Measurements from ENCODE around the gene KLK11.

Gene KLK11, protein sequence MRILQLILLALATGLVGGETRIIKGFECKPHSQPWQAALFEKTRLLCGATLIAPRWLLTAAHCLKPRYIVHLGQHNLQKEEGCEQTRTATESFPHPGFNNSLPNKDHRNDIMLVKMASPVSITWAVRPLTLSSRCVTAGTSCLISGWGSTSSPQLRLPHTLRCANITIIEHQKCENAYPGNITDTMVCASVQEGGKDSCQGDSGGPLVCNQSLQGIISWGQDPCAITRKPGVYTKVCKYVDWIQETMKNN

GRCh38 chr19:51026554-51026831 lies at the start of gene KLK11:
KLK11 (minus strand) TSS chr19:51026616; CDS start chr19:51025631, 985 bp downstream.
- no peak for DNase-seq

- DNase-seq: no peak
Observed at GRCh38 chr19:51075998-51076397, 49.6 kb upstream of the KLK11 start.

- no peak for DNase-seq
Observed at GRCh38 chr19:51071095-51071405, 44.6 kb upstream of the KLK11 start.

DNA sequence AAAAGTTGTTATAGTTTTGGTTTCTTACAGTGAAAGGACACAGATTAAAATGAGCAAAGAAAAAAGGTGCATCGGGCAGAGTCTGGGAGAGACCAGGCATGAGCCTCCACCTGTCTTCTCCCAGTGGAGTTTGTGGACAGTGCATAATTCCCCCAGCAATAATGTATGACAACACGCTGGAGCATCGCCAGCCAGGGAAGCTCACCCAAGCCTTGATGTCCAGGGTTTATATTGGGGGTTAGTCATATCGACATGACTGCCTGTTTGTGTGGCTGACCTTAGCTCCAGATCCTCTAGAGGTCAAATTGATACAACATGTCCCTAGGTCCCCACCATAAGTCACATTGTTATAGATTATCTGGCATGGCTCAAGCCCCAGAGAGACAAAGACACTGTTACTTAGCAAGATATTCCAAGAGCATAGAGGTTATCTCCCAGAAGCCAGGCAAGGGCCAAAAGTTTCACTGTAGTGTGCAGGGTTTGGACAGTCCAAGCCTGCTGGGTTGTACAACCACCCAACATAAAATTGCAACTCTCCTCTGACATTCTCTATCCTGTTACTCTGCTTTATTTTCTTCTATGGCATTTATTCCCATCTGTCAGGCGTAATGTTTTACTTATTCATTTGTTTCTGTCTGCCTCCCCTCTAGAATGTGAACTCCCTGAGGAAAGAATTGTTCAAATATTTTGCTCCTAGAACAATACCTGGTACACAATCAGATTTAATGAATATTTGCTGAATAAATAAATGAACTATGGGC lies 44.1 kb upstream of the KLK11 start:
- DNase-seq: no peak

GRCh38 chr19:51066393-51067186 lies 40.2 kb upstream of the KLK11 start:
- no peak for DNase-seq

DNA sequence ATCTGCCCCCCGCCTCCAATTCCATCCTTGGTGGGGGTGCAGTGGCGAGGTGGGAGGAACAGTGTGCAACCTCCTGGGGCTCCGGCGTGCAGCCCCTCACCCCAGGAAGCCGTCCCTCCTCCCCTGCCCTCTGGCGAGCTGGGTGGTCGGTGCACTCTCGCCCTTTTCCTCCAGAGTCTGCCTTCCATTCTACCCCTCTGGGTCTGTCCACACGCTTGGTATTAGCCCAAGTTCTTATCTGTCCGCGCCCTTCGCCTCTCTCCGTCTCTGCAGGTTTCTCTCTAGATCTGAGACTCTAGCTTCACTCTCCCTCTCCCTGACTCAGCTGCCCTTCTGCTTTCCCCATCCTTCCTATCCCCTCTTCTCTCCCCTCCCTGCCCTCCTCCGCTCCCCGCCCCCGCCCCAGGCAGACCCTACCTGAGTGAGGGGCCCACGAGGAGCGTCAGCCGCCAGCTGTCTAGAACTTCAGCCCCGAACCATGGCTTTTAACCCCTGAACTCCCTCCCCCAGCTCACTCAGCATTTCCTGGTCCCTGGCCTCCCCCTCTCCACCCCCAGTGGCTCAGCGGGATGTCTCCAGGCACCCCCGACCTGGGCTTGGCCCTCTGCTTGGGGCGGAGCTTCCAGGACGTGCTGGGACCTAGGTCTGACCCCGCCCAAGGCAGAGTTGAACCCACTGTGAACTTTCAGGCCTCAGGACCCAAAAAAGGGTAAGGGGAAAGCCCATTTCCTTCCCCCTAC lies 39.0 kb upstream of the KLK11 start:
- no peak for DNase-seq

DNA sequence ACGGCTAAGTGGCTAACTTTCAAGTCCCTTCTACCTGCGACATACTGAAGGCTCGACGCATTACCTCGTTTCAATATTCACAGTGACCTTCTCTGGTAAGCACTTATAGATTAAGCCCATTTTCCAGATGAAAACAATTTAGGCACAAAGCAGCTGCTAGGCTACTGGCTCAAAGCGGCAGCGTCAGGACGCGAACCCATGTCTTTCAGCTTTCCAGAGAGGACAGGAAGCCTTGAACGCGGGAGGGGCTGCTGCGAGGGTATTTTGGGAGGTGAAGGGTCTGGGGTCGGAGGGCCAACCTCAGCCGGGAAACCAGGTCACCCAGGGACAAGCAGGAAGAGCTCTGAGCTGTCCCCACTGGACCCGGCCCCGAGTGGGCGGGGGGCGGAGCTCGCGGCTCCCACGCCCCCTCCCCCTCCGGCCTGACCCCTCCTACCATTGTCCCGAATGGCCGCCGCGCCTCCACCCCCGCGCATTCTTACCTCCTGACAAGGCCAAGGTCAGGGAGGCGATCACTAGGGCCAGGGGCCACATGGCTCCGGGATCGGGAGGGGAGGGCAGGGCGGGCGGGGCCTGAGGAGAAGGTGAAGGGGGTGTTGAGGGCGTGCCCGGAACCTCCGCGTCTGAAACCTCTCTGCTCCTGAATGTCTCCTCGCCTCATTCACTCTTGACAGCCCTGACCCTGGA lies 38.3 kb upstream of the KLK11 start, which contains the start of gene KLK13:
TSS of gene KLK13 (minus strand) at position 559 of the 687 bp plus-strand sequence. CDS start at position 534, 25 bp downstream.
- DNase-seq: no peak

DNA sequence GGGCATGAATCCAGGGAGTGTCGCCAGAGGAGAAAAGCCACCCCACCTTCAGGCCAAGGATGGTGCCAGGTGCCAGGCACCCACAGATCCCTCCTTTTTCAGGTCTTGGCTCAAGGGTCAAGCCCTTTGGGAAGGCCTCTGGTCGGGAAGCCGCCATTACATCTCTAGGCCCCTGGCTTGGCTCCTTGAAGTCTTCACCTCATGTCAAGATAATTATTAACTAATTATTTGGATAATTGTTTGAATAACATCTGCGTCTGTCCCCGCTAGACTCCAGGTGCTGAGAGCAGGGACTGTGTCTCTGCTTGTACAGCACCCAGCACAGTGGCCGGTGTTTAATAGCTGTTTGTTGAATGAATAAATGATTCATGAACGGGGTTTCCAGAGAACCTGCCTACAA lies 37.2 kb upstream of the KLK11 start:
- no peak for DNase-seq

- no peak for DNase-seq
Observed at GRCh38 chr19:51060973-51061372, 34.6 kb upstream of the KLK11 start.

DNA sequence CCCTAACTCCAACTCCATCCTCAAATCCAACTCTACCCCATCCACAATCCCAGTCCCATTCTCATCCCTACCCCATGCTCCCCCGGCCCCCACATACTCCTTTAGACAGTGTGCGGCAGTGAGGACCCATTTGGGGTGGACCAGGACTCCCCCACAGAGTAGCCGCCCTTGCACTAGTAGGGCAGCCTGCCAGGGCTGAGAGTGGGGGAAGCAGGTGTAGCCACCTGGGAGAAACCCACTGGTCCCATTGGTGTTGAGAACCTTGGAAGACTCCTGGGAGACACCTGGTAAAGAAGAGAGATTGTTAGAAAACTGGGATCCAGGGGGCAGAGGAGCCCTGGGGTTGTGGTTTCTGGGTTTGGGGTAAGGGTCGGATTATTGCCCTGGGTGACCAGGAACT lies 33.9 kb upstream of the KLK11 start:
- no peak for DNase-seq

GRCh38 chr19:51059715-51060114 lies 33.3 kb upstream of the KLK11 start:
- no peak for DNase-seq

GRCh38 chr19:51055866-51056265 lies 29.4 kb upstream of the KLK11 start:
- no peak for DNase-seq

GRCh38 chr19:51047031-51047335 lies 20.6 kb upstream of the KLK11 start:
- DNase-seq: no peak

GRCh38 chr19:51044327-51044726 lies 17.9 kb upstream of the KLK11 start:
- DNase-seq: no peak

DNA sequence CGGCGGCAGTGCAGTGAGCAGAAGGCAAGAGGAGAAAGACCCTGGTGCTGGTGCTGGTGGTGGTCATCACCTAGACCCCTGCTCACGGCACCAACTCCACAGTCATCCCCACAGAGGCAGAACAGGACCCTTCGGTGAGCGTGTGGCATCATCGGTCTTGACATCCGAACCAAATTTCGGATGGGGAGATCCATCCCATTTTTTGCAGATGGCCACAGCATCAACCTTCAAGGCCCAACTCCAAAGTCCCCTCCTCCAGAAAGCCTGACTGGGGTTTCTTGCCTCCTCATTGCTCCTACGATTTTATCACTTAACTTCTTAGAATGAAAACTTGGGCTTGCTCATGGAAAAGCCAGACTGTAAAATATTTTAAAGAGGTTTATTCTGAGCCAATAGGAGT lies 17.1 kb upstream of the KLK11 start:
- no peak for DNase-seq

GRCh38 chr19:51040151-51040550 lies 13.7 kb upstream of the KLK11 start:
- DNase-seq: no peak

- no peak for DNase-seq
Observed at GRCh38 chr19:51036519-51036918, 10.1 kb upstream of the KLK11 start.

- DNase-seq: no peak
Observed at GRCh38 chr19:51034704-51035103, 8.3 kb upstream of the KLK11 start, which contains the start of gene KLK12. KLK12 (minus strand) TSS chr19:51035002; CDS start chr19:51034621, 381 bp downstream.

- DNase-seq: no peak
Observed at GRCh38 chr19:51031880-51032225, 5.4 kb upstream of the KLK11 start.

GRCh38 chr19:51031220-51031879 lies 4.9 kb upstream of the KLK11 start:
- no peak for DNase-seq

DNA sequence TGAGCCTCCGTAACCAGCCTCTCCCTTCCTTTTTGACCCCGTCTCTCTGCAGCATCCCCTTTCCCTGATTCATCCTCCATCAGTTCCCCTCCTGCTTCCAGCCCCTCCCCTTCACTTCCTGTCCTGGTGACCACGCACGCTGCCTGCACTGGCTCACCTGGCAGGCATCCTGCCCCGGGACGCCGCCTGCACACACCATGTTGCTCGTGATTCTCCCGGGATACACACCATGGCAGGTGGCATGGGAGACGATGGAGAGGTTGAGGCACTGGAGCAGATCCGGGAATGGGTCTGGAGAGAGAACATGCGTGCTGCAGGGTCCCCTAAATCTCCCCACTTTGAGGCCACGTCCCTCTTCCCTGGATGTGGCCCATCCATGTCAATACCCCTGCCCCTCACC lies 4.2 kb upstream of the KLK11 start:
- DNase-seq: no peak

GRCh38 chr19:51029718-51030117 lies 3.3 kb upstream of the KLK11 start:
- DNase-seq: no peak

All from midbrain (tissue), 1 donor.